Measurements from ENCODE around the gene DNAJC27. TPM values are rescaled to one million over a fixed set of nuclear protein-coding genes. Genes with fewer than 3 reads are reported as not detected.
"Not testable (repeated sequence)": the region's sequence is repeated elsewhere in the genome, so short reads cannot be mapped to it uniquely, and the experiment has no call there.

DNAJC27 gene
- total and polyA plus RNA-seq, 2 of the 13 experiments (the other 11 are each of a cell fraction or from before 2014, with no cell fraction given): 3.1 to 3.7 TPM

GRCh38 chr2:25000503-25001324, 29.0 kb upstream of the DNAJC27 start (continued):
- TF ChIP-seq TIGD3 (CRISPR knock-in tag; IDR thresholded peaks at IDR 0.05; ENCODE audit: borderline replicate concordance): no peak

- no peak for TF ChIP-seq EED (CRISPR knock-in tag; IDR thresholded peaks at IDR 0.05)
- no peak for TF ChIP-seq ZBTB39 (CRISPR knock-in tag; IDR thresholded peaks at IDR 0.05)
- FAIRE-seq: no peak
- no peak overlapping the region for H3K27ac ChIP-seq (ENCODE audit: extremely low read length, insufficient read depth, low read length)
- H3K36me3 ChIP-seq (replicated peaks in 1 of 2; ENCODE audit: control insufficient read depth in 1 of 2, insufficient read depth in 2 of 2, low read length in 2 of 2): no peaks in the 10 kb centered on the region
- H3K4me1 ChIP-seq (ENCODE audit: insufficient read depth, low read length): peaks cover 16% of the 10 kb centered on the region
- H3K4me3 ChIP-seq (replicated peaks in 1 of 3; ENCODE audit: insufficient read depth in 1 of 3, low read depth in 2 of 3, low read length in 3 of 3): no peak overlapping the region
- H3K9ac ChIP-seq (ENCODE audit: insufficient read depth, low read depth, low read length): no peak overlapping the region
- no peak overlapping the region for H3K4me2 ChIP-seq (ENCODE audit: low read depth, low read length)
- H3K27me3 ChIP-seq (ENCODE audit: control insufficient read depth in 1 of 2, insufficient read depth in 2 of 2, low read length in 2 of 2): peaks cover 2 to 12% of the 10 kb centered on the region in 2 experiments; a peak in 3 of 5 replicates
- in situ Hi-C loops (cut with HindIII; ENCODE audit: extremely low pct_ligation_motif_present, low pct_unique_long_range_greater_than_20kb) (no loop called here), intact Hi-C loops (cut with micrococcal nuclease; ENCODE audit: unreplicated experiment) (no loop called here)
- no TSS peak for BruUV-seq (replicated peaks)
- ChIA-PET CTCF (ENCODE audit: low intra/inter-chr PET ratio, low total read pairs) (no interaction called here), POLR2A (no interaction called here)
- no peak for ATAC-seq
- no peaks in the 10 kb centered on the region for H3K9me3 ChIP-seq (ENCODE audit: low read length)
- no peaks in the 10 kb centered on the region for H3K79me2 ChIP-seq (ENCODE audit: insufficient read depth, low read length)
- DNase-seq (ENCODE audit: low spot score): no peak
- H4K20me1 ChIP-seq (ENCODE audit: insufficient read depth, low read length): no peaks in the 10 kb centered on the region
- H2AFZ ChIP-seq (ENCODE audit: low read length): no peak overlapping the region
- WGBS (ENCODE audit: low lambda C conversion rate): 23% methylated on average over 4 of the region's 4 CpGs
Measured at GRCh38 chr2:25000036-25000435, 28.3 kb upstream of the DNAJC27 start.

GRCh38 chr2:24999097-24999496, 27.3 kb upstream of the DNAJC27 start:
- H3K4me3 ChIP-seq (replicated peaks in 1 of 3; ENCODE audit: insufficient read depth in 1 of 3, low read depth in 2 of 3, low read length in 3 of 3); in situ Hi-C loops (cut with HindIII; ENCODE audit: extremely low pct_ligation_motif_present, low pct_unique_long_range_greater_than_20kb); H3K9ac ChIP-seq (ENCODE audit: insufficient read depth, low read depth, low read length); DNase-seq (ENCODE audit: low spot score); H3K9me3 ChIP-seq (ENCODE audit: low read length); H3K4me2 ChIP-seq (ENCODE audit: low read depth, low read length); BruUV-seq (replicated peaks); CTCF ChIA-PET (ENCODE audit: low intra/inter-chr PET ratio, low total read pairs); FAIRE-seq; H3K27ac ChIP-seq (ENCODE audit: extremely low read length, insufficient read depth, low read length); H3K79me2 ChIP-seq (ENCODE audit: insufficient read depth, low read length); H2AFZ ChIP-seq (ENCODE audit: low read length); ATAC-seq; H4K20me1 ChIP-seq (ENCODE audit: insufficient read depth, low read length); intact Hi-C loops (cut with micrococcal nuclease; ENCODE audit: unreplicated experiment); POLR2A ChIA-PET; H3K36me3 ChIP-seq (replicated peaks in 1 of 2; ENCODE audit: control insufficient read depth in 1 of 2, insufficient read depth in 2 of 2, low read length in 2 of 2): not testable (repeated sequence)
- Histone ChIP-seq H3K4me1 (ENCODE audit: insufficient read depth, low read length) (peaks cover 23% of the 10 kb centered on the region), H3K27me3 (ENCODE audit: control insufficient read depth in 1 of 2, insufficient read depth in 2 of 2, low read length in 2 of 2) (peaks cover 2 to 12% of the 10 kb centered on the region in 2 experiments; a peak in 3 of 5 replicates)
- WGBS (ENCODE audit: low lambda C conversion rate): 43% methylated on average over 8 of the region's 8 CpGs
